DMS 273 treated with DMSO at 0.1 percent for 48 hours (cell line): Measurements from ENCODE around the gene MAP3K7.

Experiments used
- DNase-seq: peaks from one replicate; lab custom pipeline; 2025; lab: John Stamatoyannopoulos, UW

Gene MAP3K7

GRCh38 chr6:90484385-90484784, 102.5 kb downstream of the MAP3K7 start:
- DNase-seq: no peak

GRCh38 chr6:90483956-90484355, 102.9 kb downstream of the MAP3K7 start:
- DNase-seq: no peak

GRCh38 chr6:90483116-90483839, 103.6 kb downstream of the MAP3K7 start:
- DNase-seq: no peak

- no peak for DNase-seq
Observed at GRCh38 chr6:90480666-90481065, 106.2 kb downstream of the MAP3K7 start.

GRCh38 chr6:90479603-90479926, 107.3 kb downstream of the MAP3K7 start:
- DNase-seq: no peak

- peak; percentile 70 for DNase-seq
Observed at GRCh38 chr6:90478789-90479602, 107.9 kb downstream of the MAP3K7 start.

- DNase-seq: no peak
Observed at GRCh38 chr6:90478278-90478677, 108.6 kb downstream of the MAP3K7 start.

GRCh38 chr6:90477366-90477765, 109.5 kb downstream of the MAP3K7 start:
- no peak for DNase-seq

GRCh38 chr6:90472716-90473115, 114.2 kb downstream of the MAP3K7 start:
- DNase-seq: no peak

GRCh38 chr6:90471263-90471662, 115.6 kb downstream of the MAP3K7 start:
- no peak for DNase-seq

- no peak for DNase-seq
Observed at GRCh38 chr6:90469906-90470305, 117.0 kb downstream of the MAP3K7 start.

GRCh38 chr6:90468859-90469258, 118.0 kb downstream of the MAP3K7 start:
- no peak for DNase-seq

GRCh38 chr6:90468080-90468479, 118.8 kb downstream of the MAP3K7 start:
- no peak for DNase-seq

GRCh38 chr6:90467546-90467945, 119.3 kb downstream of the MAP3K7 start:
- no peak for DNase-seq

- DNase-seq: no peak
Observed at GRCh38 chr6:90466154-90466940, 120.5 kb downstream of the MAP3K7 start.

GRCh38 chr6:90465686-90466085, 121.2 kb downstream of the MAP3K7 start:
- DNase-seq: no peak

- DNase-seq: no peak
Observed at GRCh38 chr6:90464507-90464906, 122.4 kb downstream of the MAP3K7 start.

- DNase-seq: no peak
Observed at GRCh38 chr6:90463874-90464273, 123.0 kb downstream of the MAP3K7 start.
